ENCODE results near the gene HSD3B7. TPM values are rescaled to one million over a fixed set of nuclear protein-coding genes. Genes with fewer than 3 reads are reported as not detected.

Gene HSD3B7
- total and polyA plus RNA-seq, 2 of the 8 experiments (the other 6 are each of a cell fraction or from before 2014, with no cell fraction given) = 2.9 to 6.6 TPM

- TF ChIP-seq CHD2 (IDR thresholded peaks at IDR 0.05; ENCODE audit: low read length) = no peak
- TF ChIP-seq SP1 (IDR thresholded peaks at IDR 0.05; ENCODE audit: low read depth, low read length) = no peak
- no peak for TF ChIP-seq SIX5 (IDR thresholded peaks at IDR 0.05; ENCODE audit: low read depth, low read length)
- TF ChIP-seq CEBPB (IDR thresholded peaks at IDR 0.05; ENCODE audit: low read depth, low read length) = no peak
- no peak for TF ChIP-seq RFX5 (IDR thresholded peaks at IDR 0.05; ENCODE audit: borderline replicate concordance, low read depth, low read length)
- TF ChIP-seq CTBP2 (IDR thresholded peaks at IDR 0.05; ENCODE audit: borderline replicate concordance, insufficient read depth, insufficient read length, low read length) = no peak
- H3K36me3 ChIP-seq (ENCODE audit: control insufficient read depth in 2 of 4, insufficient read depth in 4 of 4, low read length in 3 of 4) = peaks cover 50 to 82% (median 64%) of the 10 kb centered on the region in 4 experiments
- DNase-seq (ENCODE audit: low read depth in 1 of 2, low spot score in 2 of 2) (no peak), FAIRE-seq (no peak)
- no peak overlapping the region for H3K4me3 ChIP-seq (ENCODE audit: extremely low read depth in 1 of 4, insufficient read depth in 2 of 4, low read depth in 3 of 4, low read length in 4 of 4)
- H3K4me2 ChIP-seq (ENCODE audit: insufficient read depth in 1 of 2, low read depth in 2 of 2, low read length in 2 of 2) = no peak overlapping the region
- no peaks in the 10 kb centered on the region; the same call in 1 of the 2 replicates for H3K79me1 ChIP-seq (ENCODE audit: low read depth, low read length)
- no peaks in the 10 kb centered on the region for H3K9me3 ChIP-seq (ENCODE audit: insufficient read depth in 2 of 2, low read depth in 1 of 2, low read length in 1 of 2)
- H3K27me3 ChIP-seq (replicated peaks in 1 of 4; ENCODE audit: control insufficient read depth in 3 of 4, extremely low read depth in 1 of 4, insufficient read depth in 3 of 4, low read length in 3 of 4) = no peaks in the 10 kb centered on the region
- H3K79me2 ChIP-seq (ENCODE audit: control insufficient read depth in 1 of 2, insufficient read depth in 2 of 2, low read length in 2 of 2) = no peaks in the 10 kb centered on the region
- no peak overlapping the region for H2BK5ac ChIP-seq (ENCODE audit: low read depth, low read length)
- POLR2A ChIA-PET (ENCODE audit: partially characterized antibody) = interaction anchor here (0.6 to 5.0 kb wide), 10 partner anchors 8 to 124 kb away, joined by 3 to 26 read pairs (median 4); partner anchors contain the start of genes HSD3B7 and SETD1A
- no peak overlapping the region for H2BK12ac ChIP-seq (ENCODE audit: low read depth, low read length)
- peaks cover 2% of the 10 kb centered on the region; the same call in 1 of the 2 replicates for H3K23me2 ChIP-seq (ENCODE audit: low read depth, low read length)
- 94 to 100% methylated on average over 2 to 19 of the region's 19 CpGs for WGBS, 2 experiments (ENCODE audit: extremely low coverage in 1 of 2, insufficient coverage in 1 of 2, insufficient read length in 1 of 2, insufficient replicate concordance in 2 of 2, low coverage in 1 of 2, low lambda C conversion rate in 2 of 2, missing lambda C conversion rate in 1 of 2)
- H3K14ac ChIP-seq (ENCODE audit: insufficient read length) = no peak overlapping the region
- H3K4me1 ChIP-seq (replicated peaks in 1 of 4; ENCODE audit: control insufficient read depth in 3 of 4, insufficient read depth in 4 of 4, low read length in 3 of 4) = no peaks in the 10 kb centered on the region
- H4K8ac ChIP-seq (ENCODE audit: extremely low read depth, insufficient read depth, low read length) = no peak overlapping the region
- no peak overlapping the region for H3K18ac ChIP-seq (ENCODE audit: extremely low read depth, low read length)
- H2BK15ac ChIP-seq (ENCODE audit: low read length) = no peak overlapping the region
- H2BK20ac ChIP-seq (ENCODE audit: low read length) = no peak overlapping the region
- no peak overlapping the region for H2BK120ac ChIP-seq (replicated peaks; ENCODE audit: low read depth, low read length)
- H3K9ac ChIP-seq (replicated peaks in 1 of 4; ENCODE audit: extremely low read depth in 1 of 4, low read depth in 3 of 4, low read length in 3 of 4) = no peak overlapping the region
- H3K23ac ChIP-seq (ENCODE audit: insufficient read length) = no peak overlapping the region
- CTCF ChIA-PET (ENCODE audit: partially characterized antibody) = interaction anchor here (0.5 to 2.9 kb wide), 11 partner anchors 8 to 434 kb away, joined by 3 to 17 read pairs (median 3); partner anchors contain the start of gene HSD3B7
- no peak overlapping the region for H2AK5ac ChIP-seq (ENCODE audit: low read depth, low read length)
- peaks cover 0 to 13% of the 10 kb centered on the region in 2 experiments for H4K20me1 ChIP-seq (replicated peaks in 1 of 2; ENCODE audit: control insufficient read depth in 1 of 2, insufficient read depth in 2 of 2, low read length in 2 of 2)
- no peak overlapping the region for H2AFZ ChIP-seq (ENCODE audit: low read length)
- H4K91ac ChIP-seq (replicated peaks; ENCODE audit: insufficient read length, low read length) = no peak overlapping the region
- H3K4ac ChIP-seq (replicated peaks; ENCODE audit: insufficient read length, low read depth, low read length) = no peak overlapping the region
- no peak overlapping the region for H4K5ac ChIP-seq (ENCODE audit: insufficient read length, low read depth, low read length)
- no peak overlapping the region for H3K56ac ChIP-seq (replicated peaks; ENCODE audit: insufficient read length, low read depth, low read length)
- no peak overlapping the region for H3K27ac ChIP-seq (ENCODE audit: low read depth, low read length)
Observed at GRCh38 chr16:30969246-30969842, 15.7 kb upstream of the HSD3B7 start.

Measured in H1 (cell line).